Nephron (organoid): ENCODE measurements around the gene CC2D2A.

Source experiments
- H3K27ac Mint-ChIP-seq, 3 experiments: 2 replicates each; pipeline ENCODE4 v1.8.0; 2020; ENCODE audit warnings: mixed read lengths in 3 of 3, mild to moderate bottlenecking in 2 of 3, moderate library complexity in 1 of 3
- H3K27me3 Mint-ChIP-seq: 2 replicates; pipeline ENCODE4 v1.8.0; 2021; ENCODE audit warnings: low read depth, mild to moderate bottlenecking, moderate library complexity, mixed read lengths
- H3K36me3 Mint-ChIP-seq: 2 replicates; pipeline ENCODE4 v1.8.0; 2020; ENCODE audit warnings: low read depth, mixed read lengths
- H3K4me1 Mint-ChIP-seq: 2 replicates; pipeline ENCODE4 v1.8.0; 2020; ENCODE audit warnings: mixed read lengths
- H3K4me3 Mint-ChIP-seq, 3 experiments: 2 replicates each; pipeline ENCODE4 v1.8.0; 2020; ENCODE audit warnings: mild to moderate bottlenecking in 3 of 3, mixed read lengths in 3 of 3, moderate library complexity in 2 of 3
- H3K9me3 Mint-ChIP-seq: 2 replicates; pipeline ENCODE4 v1.8.0; 2020; ENCODE audit warnings: mixed read lengths
- CTCF ChIP-seq, 3 experiments: fragments of 200-600 bp; sonication (generic); IDR thresholded peaks; one replicate each; pipeline ENCODE4 v1.5.0; 2021; ENCODE audit warnings: antibody characterized with exemption in 3 of 3; ENCODE audit not compliant: unreplicated experiment in 3 of 3

The CC2D2A gene

GRCh38 chr4:15545371-15545770 is 75.7 kb downstream of the CC2D2A start:
- H3K27ac Mint-ChIP-seq = peak overlapping the region in 1 of 3 experiments; percentile 76
- H3K4me1 Mint-ChIP-seq = no peaks in the 10 kb centered on the region
- no peak for TF ChIP-seq CTCF (IDR thresholded peaks at IDR 0.05; ENCODE audit: unreplicated experiment in 3 of 3)
- H3K9me3 Mint-ChIP-seq = no peaks in the 10 kb centered on the region
- no peak overlapping the region for H3K4me3 Mint-ChIP-seq
- no peaks in the 10 kb centered on the region for H3K27me3 Mint-ChIP-seq
- H3K36me3 Mint-ChIP-seq = peaks cover 39% of the 10 kb centered on the region

- Mint-ChIP-seq H3K27me3 (no peaks in the 10 kb centered on the region), H3K9me3 (no peaks in the 10 kb centered on the region), H3K4me3 (no peak overlapping the region), H3K27ac (no peak overlapping the region), H3K36me3 (peaks cover 21% of the 10 kb centered on the region), H3K4me1 (no peaks in the 10 kb centered on the region)
- TF ChIP-seq CTCF (IDR thresholded peaks at IDR 0.05; ENCODE audit: unreplicated experiment in 3 of 3) = no peak
Observed at GRCh38 chr4:15547392-15547791, 77.7 kb downstream of the CC2D2A start.

- H3K4me1 Mint-ChIP-seq = no peaks in the 10 kb centered on the region
- H3K4me3 Mint-ChIP-seq = no peak overlapping the region
- no peaks in the 10 kb centered on the region for H3K27me3 Mint-ChIP-seq
- no peak for TF ChIP-seq CTCF (IDR thresholded peaks at IDR 0.05; ENCODE audit: unreplicated experiment in 3 of 3)
- H3K9me3 Mint-ChIP-seq = no peaks in the 10 kb centered on the region
- peak overlapping the region; percentile 51 to 86 (median 78) for H3K27ac Mint-ChIP-seq
- H3K36me3 Mint-ChIP-seq = peaks cover 21% of the 10 kb centered on the region
Observed at GRCh38 chr4:15550491-15550890, 80.8 kb downstream of the CC2D2A start.

- H3K9me3 Mint-ChIP-seq = no peaks in the 10 kb centered on the region
- H3K27ac Mint-ChIP-seq = peak overlapping the region; percentile 37 to 86 (median 51)
- H3K36me3 Mint-ChIP-seq = peaks cover 22% of the 10 kb centered on the region
- H3K27me3 Mint-ChIP-seq = no peaks in the 10 kb centered on the region
- no peak for TF ChIP-seq CTCF (IDR thresholded peaks at IDR 0.05; ENCODE audit: unreplicated experiment in 3 of 3)
- H3K4me1 Mint-ChIP-seq = no peaks in the 10 kb centered on the region
- H3K4me3 Mint-ChIP-seq = no peak overlapping the region
Observed at GRCh38 chr4:15551740-15552446, 82.2 kb downstream of the CC2D2A start.

DNA sequence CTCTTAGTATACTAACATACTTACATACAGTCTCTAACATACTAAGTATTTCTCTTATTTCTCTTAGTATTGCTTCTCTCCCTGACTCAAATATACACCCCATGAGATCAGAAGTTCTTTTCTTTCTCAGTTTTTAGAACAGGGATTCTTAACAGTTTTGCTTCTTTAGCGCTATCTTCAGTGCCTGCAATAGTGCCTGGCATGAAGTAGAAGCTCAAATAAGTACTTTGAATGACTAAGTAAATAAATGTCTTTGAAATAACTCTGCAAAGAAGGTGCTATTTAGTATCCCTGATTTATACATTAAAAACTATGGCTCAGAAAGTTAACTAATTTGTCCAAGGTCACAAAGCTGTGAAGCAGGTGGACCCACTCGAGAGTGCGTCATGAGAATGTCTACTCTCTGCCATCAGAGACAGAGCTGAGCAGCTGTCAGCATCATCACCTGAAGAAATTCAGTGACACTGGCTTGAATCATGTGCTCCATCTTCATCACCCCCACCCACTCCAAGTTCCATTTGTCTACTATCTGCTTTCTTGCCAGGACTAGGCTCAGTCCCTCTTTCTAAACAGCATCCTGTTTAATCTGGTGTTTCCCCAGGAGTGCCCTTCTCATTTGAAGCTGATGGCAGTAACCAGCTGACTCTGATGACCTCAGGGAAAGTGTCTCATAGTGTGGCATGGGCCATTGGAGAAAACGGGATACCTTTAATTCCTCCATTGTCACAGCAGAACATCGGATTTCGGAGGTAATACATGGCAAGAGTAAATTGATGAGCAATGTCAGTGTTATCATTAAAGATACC is 83.1 kb downstream of the CC2D2A start:
- peak overlapping the region; percentile 37 to 86 (median 51) for H3K27ac Mint-ChIP-seq
- no peaks in the 10 kb centered on the region for H3K9me3 Mint-ChIP-seq
- H3K4me3 Mint-ChIP-seq = no peak overlapping the region
- TF ChIP-seq CTCF (IDR thresholded peaks at IDR 0.05; ENCODE audit: unreplicated experiment in 3 of 3) = no peak
- no peaks in the 10 kb centered on the region for H3K4me1 Mint-ChIP-seq
- no peaks in the 10 kb centered on the region for H3K27me3 Mint-ChIP-seq
- H3K36me3 Mint-ChIP-seq = peaks cover 25% of the 10 kb centered on the region
